Neural cell (in vitro differentiated cells): ENCODE data around the gene BTN1A1. TPM values are rescaled to one million over a fixed set of nuclear protein-coding genes. Genes with fewer than 3 reads are reported as not detected.

Experiments
- H2AFZ ChIP-seq: fragments of 200-600, 300-800 bp; sonication (generic), shearing (Covaris generic); 2 replicates; pipeline ENCODE4 v1.6.0; 2014; ENCODE audit warnings: low read depth, mild to moderate bottlenecking, antibody characterized with exemption, low read length, moderate library complexity
- H3F3A ChIP-seq: fragments of 200-600 bp; shearing (Covaris generic); 2 replicates; pipeline ENCODE4 v1.6.1; 2016; ENCODE audit warnings: mild to moderate bottlenecking, moderate library complexity, mixed read lengths, antibody characterized with exemption, low read length; ENCODE audit not compliant: insufficient read depth, poor library complexity, severe bottlenecking
- H3K27ac ChIP-seq: fragments of 200-600, 300-800 bp; sonication (generic), shearing (Covaris generic); 2 replicates; pipeline ENCODE4 v1.5.1; 2014; ENCODE audit warnings: mild to moderate bottlenecking, low read length, moderate library complexity
- H3K27me3 ChIP-seq: fragments of 300-800, 200-600 bp; sonication (generic), shearing (Covaris generic); 2 replicates; pipeline ENCODE4 v1.6.0; 2014; ENCODE audit warnings: mild to moderate bottlenecking, low read depth, low read length, moderate library complexity; ENCODE audit not compliant: insufficient read depth
- H3K36me3 ChIP-seq: fragments of 300-800, 200-600 bp; sonication (generic), shearing (Covaris generic); 2 replicates; pipeline ENCODE4 v1.5.1; 2014; ENCODE audit warnings: mild to moderate bottlenecking, antibody characterized with exemption, low read length, moderate library complexity; ENCODE audit not compliant: insufficient read depth
- H3K4me2 ChIP-seq: fragments of 300-800, 200-600 bp; sonication (generic), shearing (Covaris generic); 2 replicates; pipeline ENCODE4 v1.6.0; 2014; ENCODE audit warnings: mild to moderate bottlenecking, low read length
- H3K4me3 ChIP-seq: fragments of 300-800, 200-600 bp; sonication (generic), shearing (Covaris generic); 2 replicates; pipeline ENCODE4 v1.5.1; 2014; ENCODE audit warnings: mild to moderate bottlenecking, low read length, moderate library complexity
- H3K79me2 ChIP-seq: fragments of 200-600 bp; shearing (Covaris generic); replicated peaks from 2 replicates; pipeline ENCODE4 v1.6.0; 2014; ENCODE audit warnings: mild to moderate bottlenecking, low read length, moderate library complexity; ENCODE audit not compliant: insufficient read depth
- H3K9ac ChIP-seq: fragments of 300-800, 200-600 bp; sonication (generic), shearing (Covaris generic); 2 replicates; pipeline ENCODE4 v1.6.1; 2016; ENCODE audit warnings: mild to moderate bottlenecking, low read length, mixed read lengths
- H3K9me2 ChIP-seq: fragments of 200-600 bp; shearing (Covaris generic); 2 replicates; pipeline ENCODE4 v1.6.1; 2016; ENCODE audit warnings: mild to moderate bottlenecking, low read length, mixed read lengths; ENCODE audit not compliant: insufficient read depth
- H3K9me3 ChIP-seq: fragments of 200-600, 300-800 bp; sonication (generic), shearing (Covaris generic); 2 replicates; pipeline ENCODE4 v1.6.1; 2016; ENCODE audit warnings: mild to moderate bottlenecking, mixed run types, low read length, moderate library complexity, mixed read lengths
- H4K20me1 ChIP-seq: fragments of 200-600 bp; shearing (Covaris generic); 2 replicates; pipeline ENCODE4 v1.6.1; 2016; ENCODE audit warnings: mild to moderate bottlenecking, mixed run types; ENCODE audit not compliant: insufficient read depth
- EP300 ChIP-seq: fragments of 450-650 bp; conservative IDR thresholded peaks from 2 replicates; pipeline ENCODE4 v1.6.1; 2014; ENCODE audit warnings: antibody characterized with exemption, mild to moderate bottlenecking, moderate library complexity; ENCODE audit not compliant: poor library complexity, severe bottlenecking
- EZH2 ChIP-seq: fragments of 200-600, 300-800 bp; shearing (Covaris generic), sonication (generic); IDR thresholded peaks from 2 replicates; pipeline ENCODE4 v1.6.1; 2014; ENCODE audit warnings: antibody characterized with exemption, low read length, borderline replicate concordance, mild to moderate bottlenecking; ENCODE audit not compliant: insufficient read depth, poor library complexity, severe bottlenecking
- MXI1 ChIP-seq: fragments of 450-650 bp; conservative IDR thresholded peaks from 2 replicates; pipeline ENCODE4 v1.6.1; 2014; ENCODE audit warnings: antibody characterized with exemption, mild to moderate bottlenecking; ENCODE audit not compliant: poor library complexity, severe bottlenecking
- POLR2AphosphoS5 ChIP-seq: IDR thresholded peaks from 2 replicates; pipeline ENCODE4 v1.6.1; 2012
- RAD21 ChIP-seq: fragments of 450-650 bp; conservative IDR thresholded peaks from 2 replicates; pipeline ENCODE4 v1.6.1; 2014; ENCODE audit warnings: antibody characterized with exemption, mild to moderate bottlenecking, moderate library complexity
- REST ChIP-seq: IDR thresholded peaks from 2 replicates; pipeline ENCODE4 v1.6.1; 2012; ENCODE audit warnings: borderline replicate concordance
- SMC3 ChIP-seq: fragments of 450-650 bp; conservative IDR thresholded peaks from 2 replicates; pipeline ENCODE4 v1.6.1; 2014; ENCODE audit warnings: antibody characterized with exemption, mild to moderate bottlenecking, moderate library complexity; ENCODE audit not compliant: poor library complexity
- TAF1 ChIP-seq: IDR thresholded peaks from 2 replicates; pipeline ENCODE4 v1.6.1; 2012; ENCODE audit warnings: low read depth
- polyA plus RNA-seq: library from polyadenylated mRNA; depleted of rRNA; stranded (reverse); fragments of >200 nt; gene quantifications from 2 replicates; pipeline ENCODE4 v1.2.3, GENCODE V29; 2014
- TF ChIP-seq, protein P1 (sequence below): fragments of 450-650 bp; IDR thresholded peaks from 2 replicates; pipeline ENCODE4 v1.5.1; 2014; ENCODE audit warnings: antibody characterized with exemption, mild to moderate bottlenecking, moderate library complexity; ENCODE audit not compliant: poor library complexity, severe bottlenecking

The BTN1A1 gene
- polyA plus RNA-seq, 1 donor from 2014 or later: not detected

DNA sequence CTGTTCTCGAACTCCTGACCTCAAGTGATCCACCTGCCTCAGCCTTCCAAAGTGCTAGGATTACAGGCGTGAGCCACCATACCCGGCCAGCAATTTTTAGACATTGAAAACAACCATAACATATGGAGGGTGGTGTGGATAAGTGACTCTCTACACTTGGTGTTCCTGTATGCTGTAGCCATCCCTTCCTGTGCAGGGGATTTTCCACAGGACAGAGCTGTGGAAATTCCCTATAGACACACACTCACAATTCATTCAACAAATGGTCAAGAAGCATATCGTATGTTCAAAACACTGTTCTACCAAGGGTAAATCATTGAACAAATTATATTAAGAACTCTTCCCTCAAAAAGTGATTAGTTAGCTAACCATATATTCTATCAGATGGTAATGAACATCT lies 36.1 kb upstream of the BTN1A1 start:
- no peaks in the 10 kb centered on the region for H4K20me1 ChIP-seq
- H3F3A ChIP-seq: no peaks in the 10 kb centered on the region
- H3K36me3 ChIP-seq: peaks cover 5% of the 10 kb centered on the region
- H3K79me2 ChIP-seq: peaks cover 18% of the 10 kb centered on the region
- H3K9me3 ChIP-seq: no peaks in the 10 kb centered on the region
- H3K27ac ChIP-seq: no peak overlapping the region
- H3K9ac ChIP-seq: no peak overlapping the region
- no peak overlapping the region for H2AFZ ChIP-seq
- no peaks in the 10 kb centered on the region for H3K9me2 ChIP-seq
- H3K27me3 ChIP-seq: no peaks in the 10 kb centered on the region
- no peak overlapping the region for H3K4me3 ChIP-seq
- no peak overlapping the region for H3K4me2 ChIP-seq
- TF ChIP-seq EZH2 (no peak), RAD21 (no peak), MXI1 (no peak), TAF1 (no peak)

DNA sequence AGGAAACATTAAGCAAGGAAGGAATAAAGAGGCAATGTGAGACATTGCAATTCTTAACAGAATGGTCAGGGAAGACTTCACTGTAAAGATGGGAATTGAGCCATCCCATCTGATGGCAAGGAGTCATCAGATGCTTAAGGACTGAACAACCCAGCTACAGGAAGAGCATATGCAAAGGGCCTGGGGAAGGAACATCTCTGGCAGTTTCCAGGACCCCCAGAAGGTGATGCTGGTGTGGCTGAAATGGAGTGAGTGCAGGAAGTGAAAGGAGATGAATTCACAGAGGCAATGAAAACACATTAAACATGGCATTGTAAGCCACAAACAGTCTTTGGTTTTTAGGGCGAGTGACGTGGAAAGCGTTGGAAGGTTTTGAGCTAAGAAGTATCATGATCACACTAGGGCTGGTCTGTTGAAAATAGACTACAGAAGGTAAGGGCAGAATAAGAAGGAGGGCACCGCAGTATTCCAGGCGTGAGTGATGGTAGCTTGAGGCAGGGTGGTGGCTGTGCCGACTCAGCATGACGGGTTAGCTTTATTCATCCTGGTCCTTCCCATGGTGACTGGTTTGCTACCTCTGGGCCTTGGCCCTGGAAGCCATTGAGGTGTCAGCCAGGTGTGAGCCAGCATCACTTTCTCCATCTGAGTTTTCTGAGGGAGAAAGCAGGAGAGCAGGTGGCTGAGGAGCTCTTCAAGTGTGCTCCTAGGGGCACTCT lies 35.5 kb upstream of the BTN1A1 start:
- H2AFZ ChIP-seq: no peak overlapping the region
- H3F3A ChIP-seq: no peaks in the 10 kb centered on the region
- H3K9me3 ChIP-seq: no peaks in the 10 kb centered on the region
- no peak overlapping the region for H3K27ac ChIP-seq
- H3K4me2 ChIP-seq: no peak overlapping the region
- peaks cover 5% of the 10 kb centered on the region for H3K36me3 ChIP-seq
- no peaks in the 10 kb centered on the region for H3K27me3 ChIP-seq
- H4K20me1 ChIP-seq: no peaks in the 10 kb centered on the region
- peaks cover 12% of the 10 kb centered on the region for H3K79me2 ChIP-seq
- no peaks in the 10 kb centered on the region for H3K9me2 ChIP-seq
- no peak for TF ChIP-seq MXI1
- TF ChIP-seq POLR2AphosphoS5: no peak
- TF ChIP-seq SMC3: no peak
- TF ChIP-seq TAF1: no peak
- TF ChIP-seq RAD21: no peak
- no peak for TF ChIP-seq EZH2
- no peak for TF ChIP-seq REST
- TF ChIP-seq EP300: no peak
- TF ChIP-seq, protein P1, sequence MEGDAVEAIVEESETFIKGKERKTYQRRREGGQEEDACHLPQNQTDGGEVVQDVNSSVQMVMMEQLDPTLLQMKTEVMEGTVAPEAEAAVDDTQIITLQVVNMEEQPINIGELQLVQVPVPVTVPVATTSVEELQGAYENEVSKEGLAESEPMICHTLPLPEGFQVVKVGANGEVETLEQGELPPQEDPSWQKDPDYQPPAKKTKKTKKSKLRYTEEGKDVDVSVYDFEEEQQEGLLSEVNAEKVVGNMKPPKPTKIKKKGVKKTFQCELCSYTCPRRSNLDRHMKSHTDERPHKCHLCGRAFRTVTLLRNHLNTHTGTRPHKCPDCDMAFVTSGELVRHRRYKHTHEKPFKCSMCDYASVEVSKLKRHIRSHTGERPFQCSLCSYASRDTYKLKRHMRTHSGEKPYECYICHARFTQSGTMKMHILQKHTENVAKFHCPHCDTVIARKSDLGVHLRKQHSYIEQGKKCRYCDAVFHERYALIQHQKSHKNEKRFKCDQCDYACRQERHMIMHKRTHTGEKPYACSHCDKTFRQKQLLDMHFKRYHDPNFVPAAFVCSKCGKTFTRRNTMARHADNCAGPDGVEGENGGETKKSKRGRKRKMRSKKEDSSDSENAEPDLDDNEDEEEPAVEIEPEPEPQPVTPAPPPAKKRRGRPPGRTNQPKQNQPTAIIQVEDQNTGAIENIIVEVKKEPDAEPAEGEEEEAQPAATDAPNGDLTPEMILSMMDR: no peak
- no peak overlapping the region for H3K4me3 ChIP-seq
- H3K9ac ChIP-seq: no peak overlapping the region
